Stimulated activated CD8-positive, alpha-beta memory T cell treated with anti-CD3 and anti-CD28 coated beads, Interleukin-2, amount 100 ng/mL, for 48 hours (primary cell): Measurements from ENCODE around the gene IPO9.
"Not testable (repeated sequence)": the region's sequence is repeated elsewhere in the genome, so short reads cannot be mapped to it uniquely, and the experiment has no call there.

Experiments used
- DNase-seq, 2 donors: peaks; one replicate each; pipeline ENCODE4 v3.0.0-alpha.2; 2020; ENCODE audit warnings: low read depth in 2 of 2

IPO9 gene

DNA sequence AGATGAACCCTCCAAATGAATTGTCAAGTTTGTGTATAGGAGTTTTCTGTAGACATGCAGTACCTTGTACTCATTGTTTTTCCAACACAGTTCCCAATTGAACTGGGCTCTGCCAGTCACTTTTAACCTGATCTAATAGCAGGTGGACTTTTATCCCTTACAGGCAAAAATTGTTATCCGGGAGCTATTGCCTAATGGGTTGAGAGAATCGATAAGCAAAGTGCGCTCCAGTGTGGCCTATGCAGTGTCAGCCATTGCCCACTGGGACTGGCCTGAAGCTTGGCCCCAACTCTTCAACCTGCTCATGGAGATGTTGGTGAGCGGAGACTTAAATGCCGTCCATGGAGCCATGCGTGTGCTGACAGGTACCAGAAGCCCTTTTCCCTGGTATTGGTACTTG, 19.3 kb downstream of the IPO9 start:
- no peak for DNase-seq

DNA sequence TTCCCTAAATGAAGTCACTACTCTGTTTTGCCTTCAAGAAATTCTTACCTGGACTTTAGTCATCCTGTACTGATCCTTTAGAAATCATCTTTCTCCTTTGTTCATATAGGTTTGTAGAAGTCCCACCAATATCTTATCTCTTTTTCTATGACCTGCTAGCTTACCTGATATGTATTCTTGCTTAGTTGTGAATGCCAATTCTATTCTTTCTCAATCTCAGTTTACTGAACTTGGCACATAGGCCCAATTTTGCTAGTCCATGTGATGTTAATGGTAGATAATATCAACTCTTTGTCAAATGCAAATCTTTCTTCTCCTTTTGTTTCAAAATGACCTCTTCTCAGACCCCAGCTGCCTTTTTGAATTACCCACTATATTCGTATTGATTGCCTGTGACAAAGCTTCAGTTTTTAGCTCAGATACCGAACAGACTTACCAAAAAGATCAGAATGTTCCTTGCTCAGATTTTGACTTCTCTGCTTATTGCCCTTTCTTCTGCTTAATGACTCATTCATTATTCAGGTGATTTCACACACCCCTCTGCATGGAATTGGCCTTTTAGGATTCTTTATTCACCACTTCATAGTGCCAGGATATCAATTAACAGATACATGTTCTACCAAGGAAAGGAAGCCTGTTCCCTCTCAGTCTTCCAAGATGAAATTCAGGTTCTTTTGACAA, 20.6 kb downstream of the IPO9 start:
- DNase-seq = no peak

DNA sequence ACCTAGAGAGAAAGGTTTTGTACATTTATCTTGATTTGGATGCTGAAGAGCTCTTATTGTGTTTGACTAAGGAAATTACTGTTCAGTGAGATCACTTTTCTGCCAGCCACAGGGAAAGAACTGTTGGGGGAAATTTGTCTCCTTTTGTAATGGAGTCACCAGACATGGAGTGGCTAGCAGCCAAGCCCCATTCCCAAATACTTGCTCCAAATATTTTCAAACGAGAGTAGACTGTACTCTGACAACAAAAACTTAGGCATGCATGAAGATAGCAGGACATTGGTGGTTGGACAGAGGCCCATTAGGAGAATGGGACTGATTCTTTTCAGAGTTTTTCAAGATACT, 21.1 kb downstream of the IPO9 start:
- no peak for DNase-seq

DNA sequence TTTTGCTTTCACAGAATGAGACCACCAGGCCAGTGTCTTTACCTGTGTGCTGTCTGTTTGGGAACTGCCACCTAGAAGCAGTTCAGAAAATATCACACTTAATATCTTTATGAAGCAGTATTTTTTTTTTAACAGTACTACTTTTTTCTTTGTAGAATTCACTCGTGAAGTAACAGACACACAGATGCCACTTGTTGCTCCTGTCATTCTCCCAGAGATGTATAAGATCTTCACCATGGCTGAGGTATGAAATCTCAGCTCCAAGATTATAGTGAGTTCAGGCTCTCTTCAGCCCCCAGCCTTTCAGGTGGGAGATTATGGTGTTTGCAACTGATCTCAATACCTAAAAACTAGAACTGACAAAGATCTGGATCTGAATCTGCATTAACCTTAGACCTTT, 23.0 kb downstream of the IPO9 start:
- DNase-seq = no peak

DNA sequence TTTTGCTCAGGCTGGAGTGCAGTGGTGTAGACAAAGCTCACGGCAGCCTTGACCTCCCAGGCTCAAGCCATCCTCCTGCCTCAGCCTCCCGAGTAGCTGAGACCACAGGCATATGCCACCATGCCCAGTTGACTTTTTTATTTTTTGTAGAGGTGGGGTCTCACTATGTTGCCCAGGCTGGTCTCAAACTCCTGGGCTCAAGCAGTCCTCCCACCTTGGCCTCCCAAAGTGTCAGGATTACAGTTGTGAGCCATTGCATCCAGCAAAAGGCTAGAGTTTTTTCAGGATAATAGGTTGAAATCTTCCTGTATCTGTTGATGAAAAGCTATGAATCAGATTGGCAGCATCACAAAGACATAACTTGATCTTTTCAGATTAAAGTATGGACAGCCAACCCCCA, 27.8 kb downstream of the IPO9 start:
- DNase-seq = not testable (repeated sequence)

DNA sequence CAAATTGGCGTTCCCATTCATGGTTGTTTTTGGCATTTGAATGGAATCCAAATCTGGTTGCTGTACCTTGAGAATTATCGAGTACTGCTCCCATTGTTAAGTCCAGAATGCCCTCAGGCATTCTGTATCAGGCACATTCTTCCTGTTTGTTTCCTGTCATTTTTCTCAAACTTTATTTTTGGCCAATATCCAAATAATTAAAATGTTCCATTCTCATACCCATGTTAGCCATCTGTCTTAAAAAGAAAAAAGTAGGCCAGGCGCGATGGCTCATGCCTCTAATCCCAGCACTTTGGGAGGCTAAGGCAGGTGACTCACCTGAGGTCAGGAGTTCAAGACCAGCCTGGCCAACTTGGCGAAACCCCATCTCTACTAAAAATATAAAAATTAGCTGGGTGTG, 30.5 kb downstream of the IPO9 start:
- no peak for DNase-seq

DNA sequence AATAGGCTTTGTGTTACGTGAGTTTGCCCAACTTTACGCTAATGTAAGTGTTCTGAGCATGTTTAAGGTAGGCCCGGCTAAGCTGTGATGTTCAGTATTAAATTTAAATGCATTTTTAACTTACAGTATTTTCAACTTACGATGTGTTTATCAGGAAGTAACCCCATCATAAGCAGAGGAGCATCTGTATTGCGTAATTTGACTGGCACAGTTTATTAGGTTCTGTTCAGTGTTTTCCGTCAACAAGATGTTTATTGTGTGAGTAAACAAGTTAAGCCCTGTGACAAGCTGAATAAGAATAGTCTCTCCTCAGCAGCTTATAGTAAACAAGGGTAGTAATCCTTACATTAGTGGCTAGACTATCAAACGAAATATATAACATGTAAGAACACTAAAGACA, 32.5 kb downstream of the IPO9 start:
- DNase-seq = no peak

DNA sequence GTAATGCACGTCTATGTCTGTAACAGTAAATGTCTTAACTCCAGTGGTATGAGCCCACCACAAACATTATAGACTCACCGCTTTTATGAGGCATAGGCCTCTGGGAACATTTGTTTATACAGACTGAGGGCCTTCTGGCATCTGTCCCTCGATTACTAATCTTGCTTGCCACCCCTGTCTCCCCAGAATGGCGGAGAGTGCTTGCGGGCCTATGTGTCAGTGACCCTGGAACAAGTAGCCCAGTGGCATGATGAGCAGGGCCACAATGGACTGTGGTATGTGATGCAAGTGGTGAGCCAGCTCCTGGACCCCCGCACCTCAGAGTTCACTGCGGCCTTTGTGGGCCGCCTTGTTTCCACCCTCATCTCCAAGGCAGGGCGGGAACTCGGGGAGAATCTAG, 41.4 kb downstream of the IPO9 start:
- DNase-seq = no peak

DNA sequence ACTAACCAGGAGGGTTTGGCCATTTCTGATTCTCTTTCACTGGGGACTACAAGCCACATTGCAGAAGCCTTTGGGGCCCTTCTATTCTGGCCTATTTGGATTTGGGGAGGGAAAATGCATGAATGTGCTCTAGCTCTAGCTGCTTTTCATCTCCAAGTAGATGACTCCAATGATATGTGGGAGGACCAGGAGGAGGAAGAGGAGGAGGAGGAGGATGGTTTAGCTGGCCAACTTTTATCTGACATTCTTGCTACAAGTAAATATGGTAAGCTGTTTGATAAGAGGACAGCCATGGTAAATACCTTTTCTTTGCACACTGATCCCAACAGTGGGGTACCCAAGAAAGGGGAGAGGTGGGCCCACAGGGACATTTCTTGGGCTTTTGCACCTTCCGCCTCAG, 45.7 kb downstream of the IPO9 start:
- no peak for DNase-seq

DNA sequence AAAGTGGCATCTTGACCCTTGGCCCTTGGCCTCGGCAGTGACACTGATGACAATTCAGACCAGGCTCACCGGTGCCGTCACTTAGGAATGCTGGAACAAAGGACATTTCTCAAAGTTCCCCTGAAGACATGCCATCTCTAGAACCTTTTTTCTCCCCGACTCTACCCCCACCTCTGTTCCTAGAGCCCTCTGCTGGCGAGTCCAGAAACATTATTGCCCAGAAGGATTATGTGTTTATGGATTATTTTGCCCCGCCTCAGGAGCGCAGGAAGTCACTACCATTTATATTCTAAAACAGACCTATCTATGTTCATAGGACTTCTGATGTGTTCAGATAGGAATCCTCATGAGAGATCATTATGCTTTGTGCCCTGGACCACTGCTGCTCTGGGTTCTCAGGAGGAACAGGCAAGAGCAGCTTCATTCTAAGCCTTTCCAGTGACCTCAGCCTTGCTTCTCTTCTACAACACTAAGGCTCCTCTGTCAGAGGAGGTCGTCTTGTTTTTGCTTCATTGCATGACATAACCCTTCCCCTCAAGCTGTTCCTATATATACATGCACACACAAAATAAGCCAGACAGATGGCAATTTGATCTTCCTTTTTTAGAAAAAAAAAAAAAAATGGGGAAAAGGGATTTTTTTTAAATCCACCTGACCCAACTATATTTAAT, 47.3 kb downstream of the IPO9 start:
- DNase-seq = no peak

DNA sequence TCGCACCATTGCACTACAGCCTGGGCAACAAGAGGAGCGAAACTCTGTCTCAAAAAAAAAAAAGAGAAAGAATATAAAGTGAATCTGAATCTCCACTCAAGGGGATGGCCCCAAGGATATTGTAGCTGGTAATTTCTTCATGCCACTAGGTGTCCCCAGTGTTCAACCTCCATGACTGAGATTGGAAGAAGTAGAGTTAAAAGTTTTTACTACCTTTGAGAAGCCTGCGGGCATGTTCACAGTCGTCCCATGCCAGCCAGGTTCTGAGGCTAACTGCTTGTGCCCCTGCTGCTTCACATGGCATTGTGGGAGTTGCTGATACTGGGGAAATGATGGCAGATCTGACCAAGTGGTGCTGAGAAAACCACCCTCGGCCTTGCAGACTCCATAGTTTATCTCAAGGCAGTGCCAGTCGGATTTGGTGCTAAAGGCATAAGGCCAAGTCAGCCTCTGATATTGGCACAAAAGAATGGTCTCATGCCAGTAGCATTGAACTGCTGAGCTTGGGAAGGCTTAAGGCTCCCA, 49.0 kb downstream of the IPO9 start:
- no peak for DNase-seq

DNA sequence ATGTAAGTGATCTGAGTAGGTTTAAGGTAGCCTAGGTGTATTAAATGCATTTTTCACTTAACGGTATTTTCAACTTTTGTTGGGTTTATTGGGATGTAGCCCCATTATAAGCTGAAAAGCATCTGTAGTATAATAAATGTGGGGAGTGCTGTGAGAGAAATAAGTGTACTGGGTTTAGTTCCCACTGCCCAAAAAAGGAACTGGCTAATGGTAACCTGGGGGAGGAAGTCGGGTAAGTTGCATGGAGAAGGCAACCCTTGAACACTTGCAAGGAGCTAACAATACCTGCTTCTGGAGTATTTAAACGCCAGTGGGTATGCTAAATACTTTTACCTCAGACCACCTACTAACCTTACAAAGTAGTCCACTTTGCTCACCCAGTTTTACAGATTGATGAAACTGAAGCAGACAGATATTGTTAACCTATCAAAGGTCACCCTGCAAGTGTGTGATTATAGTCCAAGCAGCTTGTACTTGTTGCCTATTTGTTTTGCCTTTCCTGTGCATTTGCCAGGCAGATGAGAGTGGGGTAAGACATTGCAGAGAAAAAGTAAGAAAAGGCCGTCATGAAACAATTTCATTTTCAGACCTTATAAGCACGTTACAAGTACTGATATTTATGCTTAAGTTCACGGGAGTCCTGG, 52.1 kb downstream of the IPO9 start:
- DNase-seq = no peak

DNA sequence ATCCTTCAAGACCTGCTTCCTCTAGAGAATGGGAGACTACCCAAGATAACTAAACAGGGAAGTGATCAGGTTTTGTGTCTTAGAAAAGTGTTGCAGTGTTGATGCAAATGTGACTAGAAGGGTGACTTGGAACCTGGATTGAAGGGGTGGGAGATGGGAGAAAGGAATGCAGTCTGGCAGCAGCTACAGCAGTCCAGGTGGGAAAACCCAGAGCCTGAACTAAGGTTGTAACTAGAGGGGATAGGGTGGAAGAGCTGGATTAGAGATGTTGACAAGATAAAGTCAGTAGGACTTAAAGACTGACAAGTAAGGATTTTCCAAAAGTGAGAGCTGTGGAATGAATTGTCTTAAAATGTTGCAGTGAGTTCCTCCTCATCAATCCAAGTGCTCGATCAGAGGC, 52.7 kb downstream of the IPO9 start:
- no peak for DNase-seq

DNA sequence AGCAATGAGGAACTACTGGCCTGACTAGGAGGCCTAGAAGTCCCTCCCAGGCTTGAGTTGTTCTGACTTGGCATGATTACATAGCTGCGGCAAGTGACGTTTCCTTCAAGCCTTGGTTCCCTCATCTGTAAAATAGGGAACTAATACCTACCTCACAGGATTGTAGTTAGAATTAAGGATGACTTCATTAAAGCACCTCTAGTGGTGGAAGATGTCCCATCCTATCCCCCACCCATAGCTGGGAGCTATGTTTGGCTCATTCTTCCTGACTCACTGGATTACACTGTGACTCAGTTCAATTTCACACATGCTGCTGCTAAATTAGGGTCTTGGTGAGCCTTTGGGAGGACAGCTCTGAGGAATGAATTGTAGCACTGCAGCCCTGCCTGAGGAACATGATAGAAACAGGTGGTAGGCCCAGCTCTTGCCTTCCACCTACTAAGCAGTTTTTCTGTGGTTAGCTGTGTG, 53.7 kb downstream of the IPO9 start:
- no peak for DNase-seq

DNA sequence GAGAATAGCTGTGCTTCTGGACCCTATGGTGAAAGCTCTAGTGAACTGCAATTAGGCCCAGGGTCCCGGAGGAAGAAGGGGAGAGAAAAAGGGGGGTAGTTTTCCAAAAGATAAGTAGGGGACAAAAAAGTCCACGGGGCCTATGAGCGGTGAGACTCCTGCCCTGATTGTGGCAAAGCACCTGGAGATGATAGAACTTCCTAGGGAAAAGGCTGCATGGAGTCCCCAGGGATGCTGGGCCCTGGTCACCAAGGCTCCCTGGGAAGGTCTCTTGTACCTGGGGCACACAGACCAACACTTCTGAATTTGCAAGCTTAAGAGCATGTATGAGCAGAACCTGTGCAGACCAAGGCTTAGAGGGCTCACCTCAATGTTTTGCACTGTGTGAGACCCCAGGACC, 54.3 kb downstream of the IPO9 start:
- no peak for DNase-seq

DNA sequence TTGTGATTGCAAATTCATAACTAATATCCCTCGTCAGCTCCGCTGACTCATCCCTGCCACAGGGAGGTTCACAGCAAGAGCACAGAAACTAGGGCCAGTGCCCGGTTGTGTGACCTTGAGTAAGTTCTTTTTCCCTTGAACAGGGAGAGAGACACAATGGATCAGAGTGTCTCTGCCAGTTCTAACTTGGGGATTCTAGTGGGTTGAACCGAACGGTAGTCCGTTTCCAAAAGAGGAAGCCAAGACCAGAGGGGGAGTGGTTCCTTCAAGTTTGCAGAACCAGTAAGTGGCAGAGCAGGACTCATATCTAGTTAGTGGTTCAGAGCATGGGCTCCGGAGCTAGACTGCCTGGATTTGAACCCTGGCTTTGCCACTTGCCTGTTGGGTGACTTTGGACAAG, 54.8 kb downstream of the IPO9 start:
- no peak for DNase-seq

DNA sequence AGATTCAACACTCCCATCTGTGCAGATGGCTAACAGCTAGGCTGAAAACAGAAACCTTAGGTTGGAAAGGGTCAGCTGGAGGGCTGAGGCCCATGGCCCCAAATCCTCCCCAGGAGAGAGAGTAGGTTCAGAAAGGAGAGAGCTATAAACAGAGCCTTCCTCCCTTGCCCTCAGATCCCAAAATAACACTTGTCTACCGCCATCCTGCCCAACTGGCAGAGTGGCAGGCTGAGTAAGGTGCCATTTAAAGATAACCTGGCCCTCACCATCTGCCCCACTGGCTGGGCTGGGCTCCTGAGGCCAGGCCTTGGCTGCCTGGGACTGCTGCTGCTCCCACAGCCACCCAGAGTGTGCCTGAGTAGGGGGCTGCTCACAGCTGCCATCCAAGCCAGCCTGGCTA, 55.5 kb downstream of the IPO9 start:
- no peak for DNase-seq

DNA sequence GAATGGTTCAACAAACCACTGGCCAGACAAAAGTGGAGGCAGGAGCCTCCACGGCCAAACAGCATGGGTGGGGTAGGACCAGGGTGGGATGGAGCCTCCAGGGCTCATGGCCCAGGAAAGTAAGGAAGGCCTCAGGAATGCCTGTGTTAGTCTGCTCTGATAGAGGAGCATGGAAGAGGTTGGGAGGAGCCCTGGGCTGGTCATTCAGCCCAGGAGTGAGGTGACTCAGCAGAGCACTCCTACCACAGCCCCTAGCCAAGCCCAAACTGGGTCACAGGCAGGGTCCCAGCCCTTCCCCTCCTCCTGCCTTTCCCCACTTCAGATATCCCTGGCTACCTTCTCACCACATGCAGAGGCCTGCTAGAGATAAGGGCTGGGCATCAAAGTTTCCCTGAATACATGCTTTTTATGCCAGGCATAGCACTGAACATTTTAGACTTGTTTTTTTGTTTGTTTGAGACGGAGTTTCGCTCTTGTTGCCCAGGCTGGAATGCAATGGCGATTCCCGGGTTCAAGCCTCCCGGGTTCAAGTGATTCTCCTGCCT, 56.6 kb downstream of the IPO9 start:
- no peak for DNase-seq

DNA sequence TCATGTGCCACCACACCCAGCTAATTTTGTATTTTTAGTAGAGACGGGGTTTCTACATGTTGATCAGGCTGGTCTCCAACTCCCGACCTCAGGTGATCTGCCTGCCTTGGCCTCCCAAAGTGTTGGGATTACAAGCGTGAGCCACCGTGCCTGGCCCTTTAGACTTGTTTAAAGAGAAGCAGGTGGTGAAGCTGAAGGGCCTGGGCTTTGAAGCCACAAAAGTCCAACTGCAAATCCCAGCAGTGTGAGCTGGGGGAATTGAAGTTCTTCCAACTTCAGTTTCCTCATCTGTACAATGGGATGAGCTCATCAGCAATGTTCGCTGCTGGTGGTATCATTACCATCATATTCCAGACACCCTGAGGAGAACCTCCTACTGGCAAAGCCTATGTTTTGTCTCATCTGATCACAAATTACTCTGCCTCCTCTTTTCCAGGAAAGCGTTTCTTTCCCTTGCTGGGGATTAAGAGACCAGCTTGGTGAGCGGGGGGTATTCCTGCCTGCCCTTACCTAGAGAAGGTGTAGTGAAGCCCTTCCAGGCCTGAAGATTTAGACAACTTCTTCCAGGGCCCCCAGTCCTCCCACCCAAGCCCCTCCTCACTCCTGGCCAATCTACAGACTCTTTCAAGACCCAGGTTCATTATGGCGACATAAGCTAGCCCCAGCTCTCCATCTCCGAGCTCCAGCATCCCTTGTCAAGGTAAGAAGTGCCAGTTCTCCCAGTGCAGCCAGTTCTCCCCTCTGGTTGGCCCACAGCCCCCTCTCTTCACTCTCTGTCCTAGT, 57.3 kb downstream of the IPO9 start:
- no peak for DNase-seq

DNA sequence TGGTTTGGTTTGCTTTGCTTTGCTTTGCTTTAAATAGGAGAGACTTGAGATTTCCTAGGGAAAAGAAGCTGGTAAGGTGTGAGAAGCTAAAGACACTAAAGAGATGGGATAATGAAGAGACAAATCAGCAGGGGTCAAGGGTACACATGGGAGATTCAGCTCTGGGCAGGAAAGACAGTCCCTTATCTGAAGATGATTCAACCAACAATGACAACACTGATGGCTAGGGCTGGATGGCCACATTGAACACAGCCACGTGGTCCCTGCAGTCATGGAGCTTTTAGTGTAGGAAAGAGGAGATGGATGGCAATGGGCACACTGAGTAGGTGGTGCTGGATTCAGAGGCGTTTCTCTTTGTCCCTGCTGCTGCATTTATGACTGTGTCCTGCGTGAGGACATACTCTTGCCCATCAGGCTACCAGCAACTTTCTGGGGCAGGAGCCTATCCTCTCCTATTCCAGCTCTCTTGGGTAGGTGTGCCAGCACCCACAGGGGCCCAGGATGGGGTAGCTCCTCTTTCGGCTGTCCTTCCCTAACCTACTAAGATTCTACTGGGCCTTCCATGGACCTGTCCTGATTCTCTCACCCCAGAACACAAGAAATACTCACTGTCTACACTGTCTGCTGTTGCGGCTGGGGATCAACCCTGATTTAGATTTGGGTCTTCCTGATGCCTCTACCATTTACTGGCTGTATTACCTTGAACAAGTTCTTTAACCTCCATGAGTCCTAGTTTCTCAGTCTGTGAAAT, 58.3 kb downstream of the IPO9 start:
- DNase-seq = no peak
